ENCODE measurements around the gene ADARB1. TPM values are rescaled to one million over a fixed set of nuclear protein-coding genes. Genes with fewer than 3 reads are reported as not detected.

Gene ADARB1
- total RNA-seq, 1 experiment from 2014 or later: 15.8 TPM

DNA sequence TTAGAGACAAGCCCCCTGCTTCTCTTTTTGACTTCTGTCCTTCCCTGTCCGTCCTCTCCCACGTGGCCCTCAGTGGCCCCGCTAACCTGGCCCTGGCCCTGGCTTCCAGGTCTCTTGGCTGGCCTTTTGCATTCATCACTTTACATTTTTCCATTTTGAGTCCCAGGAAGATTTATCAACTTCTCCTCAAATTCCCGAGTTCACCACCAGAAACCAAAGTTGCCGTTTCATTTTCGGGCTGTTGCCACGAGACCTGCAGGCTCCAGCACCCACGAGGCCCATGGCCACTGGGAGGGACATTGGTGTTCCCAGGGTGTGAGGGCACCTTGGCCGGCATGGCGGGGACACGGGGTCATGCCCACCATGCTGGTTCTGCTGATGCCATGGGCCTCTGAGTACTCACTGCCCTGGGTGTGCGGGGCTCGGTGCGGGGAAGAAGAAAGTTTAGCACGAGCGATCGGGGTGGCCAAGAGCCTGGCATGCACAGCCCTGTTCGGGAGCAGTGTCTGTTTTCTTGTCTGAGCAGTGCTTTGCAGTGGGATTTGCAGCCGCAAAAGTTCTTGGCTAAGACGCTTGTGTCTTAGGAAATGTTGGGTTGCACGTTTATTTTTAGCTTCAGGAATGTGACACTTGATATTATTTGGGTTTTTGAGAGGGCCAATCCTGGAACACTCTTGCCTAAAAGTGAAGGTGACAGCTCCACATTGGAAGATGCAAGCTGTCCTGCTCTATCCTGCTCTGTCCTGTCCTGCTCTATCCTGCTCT is 40.4 kb upstream of the ADARB1 start:
- Histone ChIP-seq H4K8ac (replicated peaks; ENCODE audit: insufficient read length, low read depth, low read length) (no peak overlapping the region), H2BK5ac (ENCODE audit: insufficient read length, low read length) (no peak overlapping the region), H3K27me3 (ENCODE audit: insufficient read depth, low read length) (no peaks in the 10 kb centered on the region), H2BK12ac (ENCODE audit: insufficient read length, low read depth, low read length) (no peak overlapping the region), H3K27ac (ENCODE audit: insufficient read length, low read depth, low read length) (no peak overlapping the region), H4K91ac (ENCODE audit: insufficient read length, low read depth, low read length) (no peak overlapping the region), H3K79me1 (ENCODE audit: insufficient read depth, low read depth, low read length, poor library complexity, severe bottlenecking) (no peaks in the 10 kb centered on the region), H3K4me1 (ENCODE audit: insufficient read depth, low read length) (no peaks in the 10 kb centered on the region; the same call in 1 of the 2 replicates), H2AFZ (ENCODE audit: low read length) (no peak overlapping the region), H3K9me3 (ENCODE audit: control insufficient read depth, low read depth, low read length) (no peaks in the 10 kb centered on the region), H2BK120ac (ENCODE audit: low read depth, low read length, poor library complexity, severe bottlenecking) (no peak overlapping the region), H2AK5ac (ENCODE audit: insufficient read length, low read length) (no peak overlapping the region), H3K14ac (ENCODE audit: insufficient read depth, low read length) (no peak overlapping the region), H3K9ac (ENCODE audit: extremely low read depth, insufficient read length, low read length) (no peak overlapping the region), H3T11ph (ENCODE audit: low read length) (no peak overlapping the region), H3K4ac (ENCODE audit: low read depth, low read length) (no peak overlapping the region), H3K56ac (ENCODE audit: insufficient read length, low read depth, low read length) (no peak overlapping the region), H3K18ac (ENCODE audit: insufficient read length, low read depth, low read length) (no peak overlapping the region), H3K23ac (ENCODE audit: insufficient read length, low read depth, low read length) (no peak overlapping the region), H3K23me2 (ENCODE audit: insufficient read length, low read depth, low read length, poor library complexity, severe bottlenecking) (no peaks in the 10 kb centered on the region), H4K5ac (ENCODE audit: insufficient read length, low read depth, low read length) (no peak overlapping the region), H2BK15ac (ENCODE audit: low read depth, low read length) (no peak overlapping the region), H2BK20ac (ENCODE audit: low read depth, low read length, poor library complexity, severe bottlenecking) (no peak overlapping the region), H3K4me2 (ENCODE audit: insufficient read depth, insufficient read length, low read length) (no peak overlapping the region), H3K79me2 (ENCODE audit: insufficient read depth, low read length) (no peaks in the 10 kb centered on the region), H4K20me1 (ENCODE audit: control insufficient read depth, insufficient read depth, insufficient read length) (no peaks in the 10 kb centered on the region)
- Mint-ChIP-seq H3K4me1 (peaks cover 29 to 40% of the 10 kb centered on the region in 2 experiments), H3K27ac (peak overlapping the region in 1 of 3 experiments; percentile 6; a peak in 2 of 7 replicates), H3K9me3 (peaks cover 6 to 11% of the 10 kb centered on the region in 2 experiments), H3K36me3 (ENCODE audit: insufficient read depth in 1 of 3, low read depth in 3 of 3) (peaks cover 0 to 6% (median 0%) of the 10 kb centered on the region in 3 experiments; a peak in 1 of 7 replicates), H3K27me3 (ENCODE audit: low read depth) (peaks cover 16% of the 10 kb centered on the region), H3K4me3 (peak overlapping the region in 1 of 2 experiments; percentile 8; a peak in 1 of 5 replicates)
- TF ChIP-seq, protein P1, sequence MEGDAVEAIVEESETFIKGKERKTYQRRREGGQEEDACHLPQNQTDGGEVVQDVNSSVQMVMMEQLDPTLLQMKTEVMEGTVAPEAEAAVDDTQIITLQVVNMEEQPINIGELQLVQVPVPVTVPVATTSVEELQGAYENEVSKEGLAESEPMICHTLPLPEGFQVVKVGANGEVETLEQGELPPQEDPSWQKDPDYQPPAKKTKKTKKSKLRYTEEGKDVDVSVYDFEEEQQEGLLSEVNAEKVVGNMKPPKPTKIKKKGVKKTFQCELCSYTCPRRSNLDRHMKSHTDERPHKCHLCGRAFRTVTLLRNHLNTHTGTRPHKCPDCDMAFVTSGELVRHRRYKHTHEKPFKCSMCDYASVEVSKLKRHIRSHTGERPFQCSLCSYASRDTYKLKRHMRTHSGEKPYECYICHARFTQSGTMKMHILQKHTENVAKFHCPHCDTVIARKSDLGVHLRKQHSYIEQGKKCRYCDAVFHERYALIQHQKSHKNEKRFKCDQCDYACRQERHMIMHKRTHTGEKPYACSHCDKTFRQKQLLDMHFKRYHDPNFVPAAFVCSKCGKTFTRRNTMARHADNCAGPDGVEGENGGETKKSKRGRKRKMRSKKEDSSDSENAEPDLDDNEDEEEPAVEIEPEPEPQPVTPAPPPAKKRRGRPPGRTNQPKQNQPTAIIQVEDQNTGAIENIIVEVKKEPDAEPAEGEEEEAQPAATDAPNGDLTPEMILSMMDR (conservative IDR thresholded peaks at IDR 0.05): no peak
- WGBS (ENCODE audit: extremely low coverage, insufficient read length, low lambda C conversion rate): no CpG with 5 or more reads among the region's 21 CpGs
- DNase-seq: no peak
